NOMO-1 treated with dmso at 0.1 percent for 144 hours (cell line): ENCODE data around the gene EXOC1L.

Experiments
- DNase-seq: peaks from one replicate; lab custom pipeline; 2025; ENCODE audit not compliant: unreplicated experiment; lab: John Stamatoyannopoulos, UW

EXOC1L gene

DNA sequence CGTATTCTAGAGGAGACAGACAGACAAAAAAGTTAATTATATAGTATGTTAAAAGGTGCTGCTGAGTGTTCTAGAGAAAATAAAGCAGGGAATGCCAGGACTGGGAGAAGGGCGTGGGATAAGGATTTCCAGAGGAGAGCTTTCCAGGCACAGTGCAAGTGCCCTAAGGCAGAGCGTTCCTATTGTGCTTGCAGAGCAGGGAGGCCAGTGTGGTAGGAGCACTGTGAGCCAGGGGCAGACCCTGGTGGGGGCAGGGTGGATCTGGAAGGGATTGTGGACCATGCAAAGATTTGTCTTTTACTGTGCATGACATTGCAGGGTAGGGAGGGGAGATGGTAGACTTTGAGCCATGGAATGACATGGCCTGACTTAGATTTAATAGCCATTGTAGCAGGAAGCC lies 59.6 kb downstream of the EXOC1L start:
- no peak for DNase-seq

GRCh38 chr4:55880652-55881280 lies 61.2 kb downstream of the EXOC1L start:
- no peak for DNase-seq

DNA sequence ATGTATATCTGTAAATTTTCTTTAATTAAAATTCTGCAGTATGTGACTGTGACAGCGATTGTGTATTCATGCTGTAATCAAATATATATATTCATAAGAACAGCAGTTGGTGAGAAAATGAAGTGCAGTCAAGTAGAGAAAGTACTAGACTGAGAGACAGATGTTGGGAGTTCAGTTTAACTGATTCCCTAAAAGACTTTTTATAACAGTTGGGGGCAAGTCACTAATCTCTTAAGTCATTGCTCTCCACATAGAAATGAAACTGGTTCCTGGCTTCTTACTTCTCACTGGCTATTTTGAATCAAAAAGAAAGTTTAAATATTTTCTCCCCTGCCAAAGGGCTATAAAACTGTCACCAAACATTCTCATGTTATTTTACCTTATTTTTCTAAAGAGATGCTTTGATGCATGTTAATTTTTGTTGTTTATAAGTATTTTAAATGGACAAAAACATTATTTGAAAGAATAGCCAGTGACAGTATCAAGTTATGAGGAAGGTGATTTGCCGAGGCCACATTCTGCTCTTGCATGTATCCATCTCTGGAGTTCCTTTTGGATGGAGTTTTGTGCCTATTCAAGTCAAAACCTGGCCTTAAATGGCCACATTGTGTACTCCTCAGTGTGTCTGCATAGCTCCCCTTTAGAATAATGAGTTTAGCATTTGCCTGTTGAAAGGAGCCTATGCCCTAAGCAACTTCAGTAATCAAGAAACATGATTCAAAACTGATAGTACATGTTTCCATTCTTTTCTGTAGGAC lies 64.7 kb downstream of the EXOC1L start:
- DNase-seq = no peak

- DNase-seq = no peak
Observed at GRCh38 chr4:55884851-55885219, 65.2 kb downstream of the EXOC1L start.
